Measurements from ENCODE around the gene DNAJC17.

The DNAJC17 gene

GRCh38 chr15:40852529-40852928 lies 45.3 kb upstream of the DNAJC17 start:
- TF ChIP-seq, protein P1, sequence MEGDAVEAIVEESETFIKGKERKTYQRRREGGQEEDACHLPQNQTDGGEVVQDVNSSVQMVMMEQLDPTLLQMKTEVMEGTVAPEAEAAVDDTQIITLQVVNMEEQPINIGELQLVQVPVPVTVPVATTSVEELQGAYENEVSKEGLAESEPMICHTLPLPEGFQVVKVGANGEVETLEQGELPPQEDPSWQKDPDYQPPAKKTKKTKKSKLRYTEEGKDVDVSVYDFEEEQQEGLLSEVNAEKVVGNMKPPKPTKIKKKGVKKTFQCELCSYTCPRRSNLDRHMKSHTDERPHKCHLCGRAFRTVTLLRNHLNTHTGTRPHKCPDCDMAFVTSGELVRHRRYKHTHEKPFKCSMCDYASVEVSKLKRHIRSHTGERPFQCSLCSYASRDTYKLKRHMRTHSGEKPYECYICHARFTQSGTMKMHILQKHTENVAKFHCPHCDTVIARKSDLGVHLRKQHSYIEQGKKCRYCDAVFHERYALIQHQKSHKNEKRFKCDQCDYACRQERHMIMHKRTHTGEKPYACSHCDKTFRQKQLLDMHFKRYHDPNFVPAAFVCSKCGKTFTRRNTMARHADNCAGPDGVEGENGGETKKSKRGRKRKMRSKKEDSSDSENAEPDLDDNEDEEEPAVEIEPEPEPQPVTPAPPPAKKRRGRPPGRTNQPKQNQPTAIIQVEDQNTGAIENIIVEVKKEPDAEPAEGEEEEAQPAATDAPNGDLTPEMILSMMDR (IDR thresholded peaks at IDR 0.05; ENCODE audit: control extremely low read depth, extremely low read depth, low read depth, missing control alignments), result no peak
- POLR2A ChIA-PET, result interaction anchor here (0.6 to 0.7 kb wide), 3 partner anchors 8 to 408 kb away, joined by 3 to 4 read pairs (median 4); no protein-coding TSS in a partner anchor
- CTCF ChIA-PET, result no interaction called here
- no peak for DNase-seq (ENCODE audit: extremely low spot score)

DNA sequence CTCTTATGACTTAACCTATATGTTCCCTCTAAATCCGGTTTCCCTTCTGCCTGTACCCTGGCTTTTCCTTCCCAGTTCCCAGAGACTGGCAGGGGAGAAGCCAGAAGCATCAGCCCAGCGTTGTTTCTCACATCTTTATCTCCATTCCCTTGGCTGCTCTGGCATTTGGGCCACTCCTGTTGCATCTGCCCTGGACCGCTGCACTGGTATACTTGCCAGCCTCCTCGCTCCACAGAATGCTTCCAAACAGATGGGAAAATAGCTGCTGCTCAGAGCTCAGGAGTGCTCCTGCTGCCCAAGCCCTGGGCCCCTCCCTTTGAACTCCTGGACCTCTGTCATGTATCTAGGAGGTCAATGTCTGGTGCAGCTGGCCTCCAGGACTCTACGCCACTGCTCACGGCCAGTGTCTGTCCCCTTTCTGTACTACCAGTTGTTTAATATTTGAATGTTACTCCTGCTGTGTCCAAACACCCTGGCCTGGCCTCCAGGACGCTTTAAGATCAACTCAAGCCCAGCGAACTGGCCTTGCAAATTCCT lies 43.4 kb upstream of the DNAJC17 start:
- CTCF ChIA-PET, result interaction anchor here (1.6 kb wide), 1 partner anchor 43 kb away, joined by 6 read pairs; the partner anchor contains the start of gene VPS18

GRCh38 chr15:40847223-40847961 lies 40.1 kb upstream of the DNAJC17 start:
- DNase-seq (ENCODE audit: extremely low spot score), result peak; percentile 81
- POLR2A ChIA-PET, result interaction anchor here (0.5 kb wide), 1 partner anchor 648 kb away, joined by 3 read pairs; no protein-coding TSS in a partner anchor
- CTCF ChIA-PET, result interaction anchor here (0.8 to 1.7 kb wide), 7 partner anchors 9 to 172 kb away, joined by 3 to 6 read pairs (median 3); partner anchors contain the start of gene VPS18
- TF ChIP-seq, protein P1 (IDR thresholded peaks at IDR 0.05; ENCODE audit: control extremely low read depth, extremely low read depth, low read depth, missing control alignments), result no peak

More for the DNA sequence above, 43.4 kb upstream of the DNAJC17 start:
- POLR2A ChIA-PET, result no interaction called here
- DNase-seq (ENCODE audit: extremely low spot score), result no peak
- TF ChIP-seq, protein P1 (IDR thresholded peaks at IDR 0.05; ENCODE audit: control extremely low read depth, extremely low read depth, low read depth, missing control alignments), result no peak

DNA sequence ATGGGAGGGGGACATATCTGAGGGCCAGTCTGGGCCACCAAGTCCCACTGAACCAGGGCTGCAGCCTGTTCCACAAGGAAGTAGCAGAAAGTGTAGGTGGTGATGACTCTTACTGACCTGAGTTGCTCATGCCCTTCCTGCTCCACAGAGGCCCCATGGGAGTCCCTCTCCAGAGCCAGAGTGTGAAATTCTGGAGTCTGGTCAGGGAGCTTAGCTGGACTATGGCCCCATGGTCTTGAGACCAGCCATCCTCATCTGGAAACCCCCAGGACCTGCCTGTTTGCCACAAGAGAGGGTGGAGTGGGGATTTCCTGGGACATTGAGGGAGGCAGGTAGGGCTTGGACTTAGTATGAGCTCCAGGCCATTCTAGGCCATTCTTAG lies 39.6 kb upstream of the DNAJC17 start:
- TF ChIP-seq, protein P1 (IDR thresholded peaks at IDR 0.05; ENCODE audit: control extremely low read depth, extremely low read depth, low read depth, missing control alignments), result no peak
- no peak for DNase-seq (ENCODE audit: extremely low spot score)
- CTCF ChIA-PET, result interaction anchor here (0.8 to 1.7 kb wide), 7 partner anchors 9 to 172 kb away, joined by 3 to 6 read pairs (median 3); partner anchors contain the start of gene VPS18
- POLR2A ChIA-PET, result no interaction called here

- ChIA-PET CTCF (interaction anchor here (1.3 to 1.7 kb wide), 2 partner anchors 33 to 57 kb away, joined by 3 read pairs; no protein-coding TSS in a partner anchor), POLR2A (no interaction called here)
- TF ChIP-seq, protein P1 (IDR thresholded peaks at IDR 0.05; ENCODE audit: control extremely low read depth, extremely low read depth, low read depth, missing control alignments), result no peak
- no peak for DNase-seq (ENCODE audit: extremely low spot score)
Observed at GRCh38 chr15:40845511-40846284, 38.4 kb upstream of the DNAJC17 start.

- TF ChIP-seq, protein P1 (IDR thresholded peaks at IDR 0.05; ENCODE audit: control extremely low read depth, extremely low read depth, low read depth, missing control alignments), result no peak
- POLR2A ChIA-PET, result interaction anchor here (0.5 kb wide), 1 partner anchor 12 kb away, joined by 4 read pairs; no protein-coding TSS in a partner anchor
Observed at GRCh38 chr15:40845036-40845435, 37.8 kb upstream of the DNAJC17 start.

More at GRCh38 chr15:40845036-40845435, 37.8 kb upstream of the DNAJC17 start:
- CTCF ChIA-PET, result interaction anchor here (1.1 to 1.3 kb wide), 2 partner anchors 31 to 58 kb away, joined by 3 read pairs; no protein-coding TSS in a partner anchor
- no peak for DNase-seq (ENCODE audit: extremely low spot score)

Data from GM10248 (cell line).